LNCaP clone FGC (cell line): Measurements from ENCODE around the gene GRIK3.

ENCODE experiments used
- DNase-seq: peaks from one replicate; pipeline ENCODE4 v3.0.0-alpha.2; 2011; ENCODE audit warnings: low read depth
- H3K4me3 ChIP-seq: 2 replicates; pipeline ENCODE4 v1.5.1; 2011; ENCODE audit warnings: mild to moderate bottlenecking, low read depth, low read length, control low read depth
- TF ChIP-seq, protein P1 (sequence below): IDR thresholded peaks from 2 replicates; pipeline ENCODE4 v1.5.1; 2012; ENCODE audit warnings: mild to moderate bottlenecking; ENCODE audit not compliant: control insufficient read depth, insufficient read depth; ENCODE audit errors: extremely low read depth

Gene GRIK3

DNA sequence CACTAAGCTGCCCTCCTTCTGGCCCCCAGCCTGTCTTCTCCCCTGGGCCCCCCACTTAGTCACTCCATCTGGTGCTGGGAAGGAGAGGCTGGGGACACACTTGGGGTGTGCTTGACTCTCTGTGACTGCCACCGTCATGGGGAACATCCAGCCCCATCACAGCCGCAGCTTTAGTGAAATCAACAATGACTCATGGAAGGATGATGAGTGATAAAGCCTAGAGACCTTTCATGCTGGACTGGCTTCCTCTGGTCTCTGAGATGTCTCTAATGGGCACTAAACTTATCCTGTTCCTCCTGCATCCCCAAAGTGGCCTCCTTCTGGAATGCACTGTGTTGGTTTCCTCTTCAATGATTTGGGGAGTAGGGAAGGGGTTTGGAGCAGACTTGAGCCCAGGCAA, 172.9 kb downstream of the GRIK3 start:
- DNase-seq, result no peak
- no peak overlapping the region for H3K4me3 ChIP-seq
- TF ChIP-seq, protein P1, sequence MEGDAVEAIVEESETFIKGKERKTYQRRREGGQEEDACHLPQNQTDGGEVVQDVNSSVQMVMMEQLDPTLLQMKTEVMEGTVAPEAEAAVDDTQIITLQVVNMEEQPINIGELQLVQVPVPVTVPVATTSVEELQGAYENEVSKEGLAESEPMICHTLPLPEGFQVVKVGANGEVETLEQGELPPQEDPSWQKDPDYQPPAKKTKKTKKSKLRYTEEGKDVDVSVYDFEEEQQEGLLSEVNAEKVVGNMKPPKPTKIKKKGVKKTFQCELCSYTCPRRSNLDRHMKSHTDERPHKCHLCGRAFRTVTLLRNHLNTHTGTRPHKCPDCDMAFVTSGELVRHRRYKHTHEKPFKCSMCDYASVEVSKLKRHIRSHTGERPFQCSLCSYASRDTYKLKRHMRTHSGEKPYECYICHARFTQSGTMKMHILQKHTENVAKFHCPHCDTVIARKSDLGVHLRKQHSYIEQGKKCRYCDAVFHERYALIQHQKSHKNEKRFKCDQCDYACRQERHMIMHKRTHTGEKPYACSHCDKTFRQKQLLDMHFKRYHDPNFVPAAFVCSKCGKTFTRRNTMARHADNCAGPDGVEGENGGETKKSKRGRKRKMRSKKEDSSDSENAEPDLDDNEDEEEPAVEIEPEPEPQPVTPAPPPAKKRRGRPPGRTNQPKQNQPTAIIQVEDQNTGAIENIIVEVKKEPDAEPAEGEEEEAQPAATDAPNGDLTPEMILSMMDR, result no peak

DNA sequence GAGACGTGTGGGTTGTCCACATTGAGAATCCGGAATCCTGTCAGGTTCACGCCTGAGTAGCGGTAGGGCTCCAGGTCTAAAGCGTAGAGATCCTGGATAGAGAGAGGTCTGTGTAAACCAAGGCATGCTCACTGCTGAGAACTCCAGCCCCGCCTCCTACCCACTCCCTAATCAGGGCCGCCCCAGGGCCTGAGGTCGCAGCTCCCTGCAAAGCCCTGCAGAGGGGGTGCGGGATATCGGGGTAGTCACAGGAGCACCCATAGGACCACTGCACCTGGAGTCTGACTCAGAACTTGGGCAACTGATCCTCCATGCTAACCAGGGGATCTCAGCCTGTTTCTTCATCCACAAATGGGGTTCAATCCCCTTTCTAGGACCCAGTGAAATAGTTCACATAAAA, 174.4 kb downstream of the GRIK3 start:
- TF ChIP-seq, protein P1, result no peak
- no peak for DNase-seq

DNA sequence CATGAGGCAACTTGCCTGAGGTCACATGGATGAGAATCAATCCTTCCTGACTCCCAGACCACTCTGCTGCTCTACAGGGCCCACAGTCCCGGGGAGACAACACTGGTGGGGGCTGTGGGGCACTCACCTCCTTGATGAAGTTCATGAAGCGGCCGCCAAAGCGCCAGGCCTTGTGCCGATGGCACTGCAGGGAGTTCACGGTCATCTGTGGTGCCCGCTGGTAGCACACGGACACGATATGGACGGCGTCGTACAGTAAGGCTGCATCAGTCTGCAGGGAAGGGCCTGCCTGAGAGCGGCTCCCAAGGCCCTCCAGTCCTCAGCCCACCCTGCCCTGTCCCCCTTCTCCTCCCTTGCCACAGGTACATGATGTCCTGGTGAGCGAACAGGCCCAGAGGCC, 175.3 kb downstream of the GRIK3 start:
- H3K4me3 ChIP-seq, result no peak overlapping the region
- DNase-seq, result no peak
- TF ChIP-seq, protein P1, result no peak

More for the DNA sequence above, 174.4 kb downstream of the GRIK3 start:
- no peak overlapping the region for H3K4me3 ChIP-seq

DNA sequence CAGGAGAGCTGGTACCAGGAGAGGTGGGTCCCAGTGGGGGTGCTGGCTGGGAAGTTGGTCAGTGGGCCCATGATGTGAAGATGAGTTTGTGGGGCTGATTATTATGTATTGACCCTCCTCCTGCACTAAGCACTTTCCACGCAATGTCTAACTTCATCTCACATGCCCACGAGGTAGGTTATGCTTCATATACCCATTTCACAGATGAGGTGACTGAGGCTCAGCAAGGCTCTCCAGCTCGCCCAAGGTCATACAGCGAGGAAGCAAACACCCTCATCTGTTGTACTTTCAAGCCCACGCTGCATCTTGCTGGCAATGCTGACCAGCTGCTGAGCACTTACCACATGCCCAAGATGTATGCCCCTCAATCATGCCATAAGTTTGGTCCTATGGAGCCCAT, 175.8 kb downstream of the GRIK3 start:
- DNase-seq, result no peak
- no peak overlapping the region for H3K4me3 ChIP-seq
- TF ChIP-seq, protein P1, result no peak

DNA sequence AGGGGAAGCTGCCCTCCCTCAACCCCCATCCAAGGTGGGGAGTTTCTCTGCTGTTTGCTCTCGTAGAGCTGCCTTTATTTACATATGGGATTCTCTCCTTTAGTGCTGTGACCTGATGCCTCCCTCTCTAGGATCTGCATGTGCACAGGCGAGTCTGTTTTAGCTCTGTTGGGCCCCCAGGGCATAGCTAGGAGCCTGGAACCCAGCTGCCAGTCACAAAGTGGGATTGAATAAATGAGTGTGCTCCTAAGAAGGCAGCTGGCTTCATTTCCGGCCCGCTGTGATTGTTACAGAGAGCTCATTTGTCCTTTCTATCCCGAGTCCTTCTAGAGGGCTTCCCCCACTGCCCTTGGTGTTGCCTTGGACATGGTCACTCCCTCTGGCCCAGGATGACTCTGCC, 176.6 kb downstream of the GRIK3 start:
- TF ChIP-seq, protein P1, result no peak
- H3K4me3 ChIP-seq, result no peak overlapping the region
- no peak for DNase-seq

DNA sequence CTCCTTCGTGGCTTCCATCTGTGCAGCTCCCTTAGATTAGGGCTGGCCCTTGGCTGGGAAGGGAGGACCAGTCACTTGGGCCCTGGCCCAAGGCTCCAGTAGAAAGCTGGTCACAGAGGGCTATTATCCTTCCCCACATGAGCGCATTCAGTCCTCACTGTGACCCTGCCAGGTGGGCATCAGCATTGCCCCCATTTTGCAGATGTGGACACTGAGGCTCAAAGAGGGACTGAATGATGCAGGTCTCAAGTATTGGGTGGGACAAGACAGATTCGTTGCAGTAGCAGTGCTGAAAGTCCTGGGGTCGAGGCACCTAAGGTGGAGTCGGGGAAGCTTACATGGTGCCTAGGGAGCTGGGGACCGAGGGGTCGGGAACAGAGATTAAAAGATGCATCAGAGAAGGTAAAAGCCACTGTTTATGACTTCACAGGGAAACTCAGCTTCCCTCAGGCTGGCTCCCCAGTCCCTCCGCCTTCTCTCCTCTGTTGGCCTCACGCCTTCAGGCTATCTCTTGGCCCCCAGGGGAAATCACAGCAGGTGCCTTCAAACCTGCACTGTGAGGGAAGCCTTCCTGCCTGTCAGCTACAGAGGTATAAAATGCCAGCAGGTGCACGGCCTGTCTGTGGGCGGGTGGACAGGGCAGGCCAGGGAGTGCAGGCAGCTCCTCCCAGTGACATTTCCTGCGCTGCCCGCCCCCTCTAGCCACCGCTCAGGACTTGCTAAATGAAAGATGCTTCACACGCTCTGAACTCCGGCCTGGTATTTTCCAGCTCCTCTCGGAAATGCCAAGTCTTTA, 178.4 kb downstream of the GRIK3 start:
- H3K4me3 ChIP-seq, result no peak overlapping the region
- TF ChIP-seq, protein P1, result no peak
- no peak for DNase-seq

DNA sequence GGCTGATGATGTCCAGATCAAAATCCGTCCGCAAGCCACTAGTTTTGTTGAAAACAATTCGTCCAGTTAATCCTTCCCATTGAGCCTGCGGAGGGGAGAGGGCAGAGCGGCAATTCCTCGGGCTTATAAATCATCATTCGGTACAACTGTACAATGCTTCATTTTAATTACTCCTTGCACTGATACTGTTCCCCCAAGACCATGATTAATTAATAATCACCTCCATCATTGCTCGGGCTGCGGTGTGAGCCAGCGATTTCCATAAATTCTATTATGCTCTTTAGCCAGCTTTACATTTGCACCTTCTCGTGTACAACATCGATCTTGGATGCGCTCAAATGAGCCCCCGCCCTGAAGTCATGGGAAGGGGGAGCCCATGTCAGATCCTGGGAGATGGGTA, 180.7 kb downstream of the GRIK3 start:
- TF ChIP-seq, protein P1, result no peak
- no peak for DNase-seq
- no peak overlapping the region for H3K4me3 ChIP-seq
